GM19043 (cell line): Measurements from ENCODE around the gene KCNH1.

Experiments
- ATAC-seq: cut with Tn5 transposase; IDR thresholded peaks from one replicate; pipeline ENCODE4 v1.9.1; 2021; ENCODE audit warnings: low read depth; ENCODE audit not compliant: unreplicated experiment

Gene KCNH1

GRCh38 chr1:210696709-210697108, 437.2 kb downstream of the KCNH1 start:
- peak; percentile 83 for ATAC-seq

GRCh38 chr1:210695026-210695425, 438.9 kb downstream of the KCNH1 start:
- no peak for ATAC-seq

GRCh38 chr1:210692796-210693195, 441.2 kb downstream of the KCNH1 start:
- ATAC-seq = no peak

GRCh38 chr1:210691039-210691610, 442.8 kb downstream of the KCNH1 start:
- no peak for ATAC-seq

- ATAC-seq = no peak
Observed at GRCh38 chr1:210690236-210690635, 443.7 kb downstream of the KCNH1 start.

- ATAC-seq = no peak
Observed at GRCh38 chr1:210689826-210690225, 444.1 kb downstream of the KCNH1 start.

GRCh38 chr1:210688512-210689234, 445.3 kb downstream of the KCNH1 start:
- no peak for ATAC-seq

GRCh38 chr1:210687582-210688279, 446.2 kb downstream of the KCNH1 start:
- no peak for ATAC-seq

GRCh38 chr1:210686841-210687240, 447.1 kb downstream of the KCNH1 start:
- no peak for ATAC-seq

- ATAC-seq = peak; percentile 5
Observed at GRCh38 chr1:210685295-210685650, 448.7 kb downstream of the KCNH1 start.

GRCh38 chr1:210684466-210685294, 449.3 kb downstream of the KCNH1 start:
- ATAC-seq = peak; percentile 91

- ATAC-seq = no peak
Observed at GRCh38 chr1:210683403-210684047, 450.4 kb downstream of the KCNH1 start.

GRCh38 chr1:210681158-210681557, 452.8 kb downstream of the KCNH1 start:
- ATAC-seq = no peak

- ATAC-seq = no peak
Observed at GRCh38 chr1:210678306-210678705, 455.6 kb downstream of the KCNH1 start.

GRCh38 chr1:210677533-210677932, 456.4 kb downstream of the KCNH1 start:
- ATAC-seq = no peak

GRCh38 chr1:210676539-210676938, 457.4 kb downstream of the KCNH1 start:
- ATAC-seq = no peak

GRCh38 chr1:210674151-210674550, 459.8 kb downstream of the KCNH1 start:
- no peak for ATAC-seq

GRCh38 chr1:210669951-210670350, 464.0 kb downstream of the KCNH1 start:
- ATAC-seq = no peak

GRCh38 chr1:210663730-210664573, 470.0 kb downstream of the KCNH1 start:
- no peak for ATAC-seq
